Neural cell (in vitro differentiated cells): Measurements from ENCODE around the gene PAX8.

ENCODE experiments used
- RAD21 ChIP-seq: fragments of 450-650 bp; conservative IDR thresholded peaks from 2 replicates; pipeline ENCODE4 v1.6.1; 2014; ENCODE audit warnings: antibody characterized with exemption, mild to moderate bottlenecking, moderate library complexity
- TF ChIP-seq, protein P1 (sequence below): fragments of 450-650 bp; IDR thresholded peaks from 2 replicates; pipeline ENCODE4 v1.5.1; 2014; ENCODE audit warnings: antibody characterized with exemption, mild to moderate bottlenecking, moderate library complexity; ENCODE audit not compliant: poor library complexity, severe bottlenecking

- TF ChIP-seq RAD21: no peak
- TF ChIP-seq, protein P1, sequence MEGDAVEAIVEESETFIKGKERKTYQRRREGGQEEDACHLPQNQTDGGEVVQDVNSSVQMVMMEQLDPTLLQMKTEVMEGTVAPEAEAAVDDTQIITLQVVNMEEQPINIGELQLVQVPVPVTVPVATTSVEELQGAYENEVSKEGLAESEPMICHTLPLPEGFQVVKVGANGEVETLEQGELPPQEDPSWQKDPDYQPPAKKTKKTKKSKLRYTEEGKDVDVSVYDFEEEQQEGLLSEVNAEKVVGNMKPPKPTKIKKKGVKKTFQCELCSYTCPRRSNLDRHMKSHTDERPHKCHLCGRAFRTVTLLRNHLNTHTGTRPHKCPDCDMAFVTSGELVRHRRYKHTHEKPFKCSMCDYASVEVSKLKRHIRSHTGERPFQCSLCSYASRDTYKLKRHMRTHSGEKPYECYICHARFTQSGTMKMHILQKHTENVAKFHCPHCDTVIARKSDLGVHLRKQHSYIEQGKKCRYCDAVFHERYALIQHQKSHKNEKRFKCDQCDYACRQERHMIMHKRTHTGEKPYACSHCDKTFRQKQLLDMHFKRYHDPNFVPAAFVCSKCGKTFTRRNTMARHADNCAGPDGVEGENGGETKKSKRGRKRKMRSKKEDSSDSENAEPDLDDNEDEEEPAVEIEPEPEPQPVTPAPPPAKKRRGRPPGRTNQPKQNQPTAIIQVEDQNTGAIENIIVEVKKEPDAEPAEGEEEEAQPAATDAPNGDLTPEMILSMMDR: no peak
These were observed 1.1 kb downstream of the PAX8 start for GRCh38 chr2:113277474-113278072.
